Measurements from ENCODE around the gene ANGPTL1. TPM values are rescaled to one million over a fixed set of nuclear protein-coding genes. Genes with fewer than 3 reads are reported as not detected.

ANGPTL1 gene
- total and polyA plus RNA-seq, 2 of the 13 experiments (the other 11 are each of a cell fraction or from before 2014, with no cell fraction given) = 2.9 to 9.3 TPM

GRCh38 chr1:178916448-178917174, 45.7 kb upstream of the ANGPTL1 start (continued):
- TF ChIP-seq BATF2 (CRISPR knock-in tag; IDR thresholded peaks at IDR 0.05) (no peak), MXD3 (CRISPR knock-in tag; IDR thresholded peaks at IDR 0.05) (no peak), FOSL2 (CRISPR knock-in tag; IDR thresholded peaks at IDR 0.05) (0 out of 2 replicates have a peak, but pooled peaks have one; percentile 28), ASH2L (IDR thresholded peaks at IDR 0.05; ENCODE audit: insufficient read length, low read depth, low read length) (peak; percentile 17), ZNF589 (CRISPR knock-in tag; conservative IDR thresholded peaks at IDR 0.05) (no peak), NONO (IDR thresholded peaks at IDR 0.05) (no peak), NONO (CRISPR knock-in tag; conservative IDR thresholded peaks at IDR 0.05) (0 out of 2 replicates have a peak, but pooled peaks have one; percentile 25), HNF4A (CRISPR knock-in tag; IDR thresholded peaks at IDR 0.05) (peak; percentile 56), KAT2B (IDR thresholded peaks at IDR 0.05; ENCODE audit: borderline replicate concordance, low read depth, low read length) (no peak), SUZ12 (IDR thresholded peaks at IDR 0.05; ENCODE audit: low read depth, low read length) (no peak), ZNF549 (CRISPR knock-in tag; IDR thresholded peaks at IDR 0.05) (no peak), GMEB1 (CRISPR knock-in tag; IDR thresholded peaks at IDR 0.05; ENCODE audit: borderline replicate concordance) (no peak; the same call in 1 of the 2 replicates), ZFX (CRISPR knock-in tag; IDR thresholded peaks at IDR 0.05; ENCODE audit: low read depth) (no peak), MIXL1 (CRISPR knock-in tag; IDR thresholded peaks at IDR 0.05) (peak; percentile 12; the same call in 1 of the 2 replicates), CBFB (CRISPR knock-in tag; IDR thresholded peaks at IDR 0.05) (no peak), HIVEP1 (CRISPR knock-in tag; IDR thresholded peaks at IDR 0.05) (no peak), SAFB2 (CRISPR knock-in tag; IDR thresholded peaks at IDR 0.05; ENCODE audit: borderline replicate concordance, low read depth) (no peak)
- TF ChIP-seq, protein P1, sequence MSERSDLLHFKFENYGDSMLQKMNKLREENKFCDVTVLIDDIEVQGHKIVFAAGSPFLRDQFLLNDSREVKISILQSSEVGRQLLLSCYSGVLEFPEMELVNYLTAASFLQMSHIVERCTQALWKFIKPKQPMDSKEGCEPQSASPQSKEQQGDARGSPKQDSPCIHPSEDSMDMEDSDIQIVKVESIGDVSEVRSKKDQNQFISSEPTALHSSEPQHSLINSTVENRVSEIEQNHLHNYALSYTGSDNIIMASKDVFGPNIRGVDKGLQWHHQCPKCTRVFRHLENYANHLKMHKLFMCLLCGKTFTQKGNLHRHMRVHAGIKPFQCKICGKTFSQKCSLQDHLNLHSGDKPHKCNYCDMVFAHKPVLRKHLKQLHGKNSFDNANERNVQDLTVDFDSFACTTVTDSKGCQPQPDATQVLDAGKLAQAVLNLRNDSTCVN (CRISPR knock-in tag; IDR thresholded peaks at IDR 0.05; ENCODE audit: borderline replicate concordance) = no peak
- TF ChIP-seq, protein P2, sequence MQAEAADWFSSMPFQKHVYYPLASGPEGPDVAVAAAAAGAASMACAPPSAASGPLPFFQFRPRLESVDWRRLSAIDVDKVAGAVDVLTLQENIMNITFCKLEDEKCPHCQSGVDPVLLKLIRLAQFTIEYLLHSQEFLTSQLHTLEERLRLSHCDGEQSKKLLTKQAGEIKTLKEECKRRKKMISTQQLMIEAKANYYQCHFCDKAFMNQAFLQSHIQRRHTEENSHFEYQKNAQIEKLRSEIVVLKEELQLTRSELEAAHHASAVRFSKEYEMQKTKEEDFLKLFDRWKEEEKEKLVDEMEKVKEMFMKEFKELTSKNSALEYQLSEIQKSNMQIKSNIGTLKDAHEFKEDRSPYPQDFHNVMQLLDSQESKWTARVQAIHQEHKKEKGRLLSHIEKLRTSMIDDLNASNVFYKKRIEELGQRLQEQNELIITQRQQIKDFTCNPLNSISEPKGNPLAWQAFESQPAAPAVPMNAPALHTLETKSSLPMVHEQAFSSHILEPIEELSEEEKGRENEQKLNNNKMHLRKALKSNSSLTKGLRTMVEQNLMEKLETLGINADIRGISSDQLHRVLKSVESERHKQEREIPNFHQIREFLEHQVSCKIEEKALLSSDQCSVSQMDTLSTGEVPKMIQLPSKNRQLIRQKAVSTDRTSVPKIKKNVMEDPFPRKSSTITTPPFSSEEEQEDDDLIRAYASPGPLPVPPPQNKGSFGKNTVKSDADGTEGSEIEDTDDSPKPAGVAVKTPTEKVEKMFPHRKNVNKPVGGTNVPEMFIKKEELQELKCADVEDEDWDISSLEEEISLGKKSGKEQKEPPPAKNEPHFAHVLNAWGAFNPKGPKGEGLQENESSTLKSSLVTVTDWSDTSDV (CRISPR knock-in tag; IDR thresholded peaks at IDR 0.05) = no peak
- TF ChIP-seq, protein P3, sequence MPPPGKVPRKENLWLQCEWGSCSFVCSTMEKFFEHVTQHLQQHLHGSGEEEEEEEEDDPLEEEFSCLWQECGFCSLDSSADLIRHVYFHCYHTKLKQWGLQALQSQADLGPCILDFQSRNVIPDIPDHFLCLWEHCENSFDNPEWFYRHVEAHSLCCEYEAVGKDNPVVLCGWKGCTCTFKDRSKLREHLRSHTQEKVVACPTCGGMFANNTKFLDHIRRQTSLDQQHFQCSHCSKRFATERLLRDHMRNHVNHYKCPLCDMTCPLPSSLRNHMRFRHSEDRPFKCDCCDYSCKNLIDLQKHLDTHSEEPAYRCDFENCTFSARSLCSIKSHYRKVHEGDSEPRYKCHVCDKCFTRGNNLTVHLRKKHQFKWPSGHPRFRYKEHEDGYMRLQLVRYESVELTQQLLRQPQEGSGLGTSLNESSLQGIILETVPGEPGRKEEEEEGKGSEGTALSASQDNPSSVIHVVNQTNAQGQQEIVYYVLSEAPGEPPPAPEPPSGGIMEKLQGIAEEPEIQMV (CRISPR knock-in tag; IDR thresholded peaks at IDR 0.05; ENCODE audit: low read depth) = no peak
